Muscle layer of duodenum (tissue), 2 donors: ENCODE data around the gene INPP4A.
"Not testable (repeated sequence)": the region's sequence is repeated elsewhere in the genome, so short reads cannot be mapped to it uniquely, and the experiment has no call there.

Experiments used
- H3K27ac ChIP-seq: one replicate; pipeline ENCODE4 v1.7.0; 2013; ENCODE audit warnings: mild to moderate bottlenecking, low read length
- H3K27me3 ChIP-seq: one replicate; pipeline ENCODE4 v1.7.0; 2013; ENCODE audit warnings: low read depth, mild to moderate bottlenecking, control low read depth, low read length
- H3K36me3 ChIP-seq, 2 donors: one replicate each; pipeline ENCODE4 v1.7.0; 2013; ENCODE audit warnings: low read length in 2 of 2, control low read depth in 1 of 2, mild to moderate bottlenecking in 1 of 2; ENCODE audit not compliant: insufficient read depth in 2 of 2, control insufficient read depth in 1 of 2
- H3K4me1 ChIP-seq, 2 donors: one replicate each; pipeline ENCODE4 v1.7.0; 2013; ENCODE audit warnings: low read length in 2 of 2, mild to moderate bottlenecking in 2 of 2, control low read depth in 1 of 2, moderate library complexity in 1 of 2; ENCODE audit not compliant: insufficient read depth in 2 of 2, control insufficient read depth in 1 of 2
- H3K4me3 ChIP-seq, 2 donors: one replicate each; pipeline ENCODE4 v1.7.0; 2013; ENCODE audit warnings: low read length in 2 of 2, low read depth in 1 of 2, mild to moderate bottlenecking in 1 of 2
- H3K9me3 ChIP-seq, 2 donors: one replicate each; pipeline ENCODE4 v1.7.0; 2013; ENCODE audit warnings: low read length in 2 of 2, control low read depth in 1 of 2, mild to moderate bottlenecking in 1 of 2; ENCODE audit not compliant: control insufficient read depth in 1 of 2
- donor health status: healthy.

The INPP4A gene

DNA sequence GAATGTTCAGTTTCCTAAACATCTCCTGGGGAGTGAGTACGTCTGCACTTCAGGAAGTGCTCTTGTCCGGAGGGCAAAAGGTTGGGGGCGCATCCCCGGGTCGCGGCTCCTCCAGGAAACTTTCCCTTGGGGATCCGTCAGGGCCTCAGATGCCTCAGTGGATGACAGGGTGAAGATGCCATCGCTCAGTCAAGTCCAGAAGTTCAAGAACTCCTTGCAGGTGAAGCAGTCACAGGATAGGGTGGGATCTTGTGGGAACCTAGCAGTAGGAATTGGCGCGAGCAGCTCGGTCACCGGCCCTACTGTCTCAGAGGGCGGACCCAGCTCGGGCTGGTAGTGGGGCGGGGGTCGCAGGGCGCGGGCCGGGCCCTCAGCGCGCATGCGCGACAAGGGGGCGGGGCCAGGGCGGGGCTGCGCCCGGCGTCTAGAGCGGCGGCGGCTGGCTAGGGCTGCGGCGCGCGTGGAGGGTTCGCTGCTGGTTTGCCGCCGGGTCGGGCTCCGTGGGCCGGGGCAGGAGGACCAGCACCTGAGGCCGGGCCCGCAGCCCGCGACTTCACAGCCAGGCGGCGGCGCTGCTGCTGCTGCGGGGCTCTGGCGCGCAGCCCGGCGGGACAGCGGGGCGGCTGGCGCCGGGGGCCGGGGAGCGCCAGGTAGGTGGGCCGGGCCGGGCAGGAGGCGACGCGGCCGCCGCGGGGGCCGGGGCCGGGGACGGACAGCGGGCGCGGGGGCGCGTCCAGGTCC lies at the start of gene INPP4A:
Gene INPP4A (plus strand): TSS at position 423 of the 741 bp plus-strand sequence. CDS start 75,191 bp downstream, outside the sequence.
- Histone ChIP-seq H3K9me3 (no peaks in the 10 kb centered on the region), H3K27me3 (no peaks in the 10 kb centered on the region), H3K27ac (peak within 1 kb of the TSS; percentile 67), H3K4me1 (peaks cover 18 to 21% of the 10 kb centered on the region in 2 donors), H3K4me3 (peak within 1 kb of the TSS; percentile 77 to 90), H3K36me3 (no peaks in the 10 kb centered on the region)

GRCh38 chr2:98395977-98396376 lies 48.7 kb upstream of the INPP4A start:
- H3K4me1 ChIP-seq, result no peaks in the 10 kb centered on the region
- no peaks in the 10 kb centered on the region for H3K36me3 ChIP-seq
- H3K27me3 ChIP-seq, result no peaks in the 10 kb centered on the region

GRCh38 chr2:98396745-98397355 lies 47.8 kb upstream of the INPP4A start:
- Histone ChIP-seq H3K27me3 (no peaks in the 10 kb centered on the region), H3K4me1 (no peaks in the 10 kb centered on the region), H3K9me3 (no peaks in the 10 kb centered on the region), H3K36me3 (no peaks in the 10 kb centered on the region), H3K27ac (no peak overlapping the region), H3K4me3 (no peak overlapping the region)

More at GRCh38 chr2:98395977-98396376, 48.7 kb upstream of the INPP4A start:
- no peaks in the 10 kb centered on the region for H3K9me3 ChIP-seq
- H3K27ac ChIP-seq, result no peak overlapping the region
- no peak overlapping the region for H3K4me3 ChIP-seq

DNA sequence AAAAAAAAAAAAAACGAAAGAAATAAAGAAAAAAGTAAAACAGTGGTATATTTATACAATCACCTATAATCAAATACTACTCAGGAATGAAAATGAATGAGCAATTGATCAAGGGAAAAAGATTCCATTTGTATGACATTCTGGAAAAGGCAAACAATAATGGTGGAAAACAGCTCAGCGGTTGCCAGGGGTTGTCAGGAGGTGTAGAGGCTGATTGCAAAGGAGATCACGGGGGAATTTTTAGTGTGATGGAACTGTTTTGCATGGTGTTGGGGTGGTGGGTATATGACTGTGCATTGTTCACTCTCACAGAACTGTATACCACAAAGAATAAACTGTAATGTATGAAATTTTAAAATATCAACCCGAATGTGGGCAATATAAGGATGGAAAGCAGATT lies 45.5 kb upstream of the INPP4A start:
- no peaks in the 10 kb centered on the region for H3K27me3 ChIP-seq
- H3K4me3 ChIP-seq, result no peak overlapping the region
- no peak overlapping the region for H3K27ac ChIP-seq
- no peaks in the 10 kb centered on the region for H3K4me1 ChIP-seq
- H3K9me3 ChIP-seq, result no peaks in the 10 kb centered on the region
- no peaks in the 10 kb centered on the region for H3K36me3 ChIP-seq

DNA sequence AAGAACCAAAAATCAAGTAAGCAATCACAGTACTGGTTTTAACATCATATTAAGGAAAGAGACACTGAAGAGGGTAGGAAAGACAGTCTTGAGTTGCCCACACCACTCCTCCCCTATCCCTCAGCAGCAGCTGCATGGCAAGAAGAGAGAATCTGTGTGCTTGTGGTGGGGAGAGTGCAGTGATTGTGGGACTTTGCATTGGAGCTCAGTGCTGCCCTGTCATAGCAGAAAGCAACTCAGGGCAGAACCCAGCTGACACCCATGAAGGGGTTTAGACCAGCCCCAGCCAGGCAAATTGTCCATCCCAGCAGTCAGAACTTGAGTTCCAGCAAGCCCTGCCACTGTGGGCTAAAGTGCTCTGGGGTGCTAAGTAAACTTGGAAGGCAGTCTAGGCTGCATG lies 40.8 kb upstream of the INPP4A start:
- H3K4me3 ChIP-seq, result no peak overlapping the region
- no peaks in the 10 kb centered on the region for H3K36me3 ChIP-seq
- H3K4me1 ChIP-seq, result no peaks in the 10 kb centered on the region
- no peaks in the 10 kb centered on the region for H3K9me3 ChIP-seq
- no peaks in the 10 kb centered on the region for H3K27me3 ChIP-seq
- H3K27ac ChIP-seq, result no peak overlapping the region

GRCh38 chr2:98404556-98405250 lies 40.0 kb upstream of the INPP4A start:
- no peak overlapping the region for H3K4me3 ChIP-seq
- no peaks in the 10 kb centered on the region for H3K4me1 ChIP-seq
- H3K9me3 ChIP-seq, result no peaks in the 10 kb centered on the region
- no peaks in the 10 kb centered on the region for H3K36me3 ChIP-seq
- no peaks in the 10 kb centered on the region for H3K27me3 ChIP-seq
- H3K27ac ChIP-seq, result no peak overlapping the region

- H3K4me3 ChIP-seq, result no peak overlapping the region
- no peak overlapping the region for H3K27ac ChIP-seq
- no peaks in the 10 kb centered on the region for H3K36me3 ChIP-seq
- H3K4me1 ChIP-seq, result no peaks in the 10 kb centered on the region
- H3K27me3 ChIP-seq, result no peaks in the 10 kb centered on the region
- H3K9me3 ChIP-seq, result no peaks in the 10 kb centered on the region
Measured at GRCh38 chr2:98405301-98405700, 39.4 kb upstream of the INPP4A start.

DNA sequence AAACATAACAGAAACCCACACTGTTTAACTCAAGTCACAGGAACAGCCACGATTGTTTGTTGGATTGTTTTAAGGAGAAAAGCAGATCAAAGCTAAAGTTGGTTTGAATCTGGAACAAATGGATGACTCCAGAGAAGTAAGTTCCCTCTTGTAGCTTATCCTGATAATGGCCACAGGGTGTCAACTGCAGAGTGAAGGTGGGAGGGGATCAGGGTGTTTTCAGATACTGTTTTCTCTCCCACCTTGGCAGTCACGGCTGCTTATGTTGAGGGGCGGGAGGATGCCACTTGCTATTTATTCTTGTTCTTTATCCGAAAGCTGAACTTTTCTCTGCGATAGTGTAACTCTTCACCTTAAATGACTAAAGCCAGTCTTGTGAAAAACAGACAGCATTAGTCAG lies 36.5 kb upstream of the INPP4A start:
- Histone ChIP-seq H3K27ac (no peak overlapping the region), H3K9me3 (no peaks in the 10 kb centered on the region), H3K4me3 (no peak overlapping the region), H3K4me1 (peaks cover 0 to 6% of the 10 kb centered on the region in 2 donors), H3K36me3 (no peaks in the 10 kb centered on the region), H3K27me3 (no peaks in the 10 kb centered on the region)

DNA sequence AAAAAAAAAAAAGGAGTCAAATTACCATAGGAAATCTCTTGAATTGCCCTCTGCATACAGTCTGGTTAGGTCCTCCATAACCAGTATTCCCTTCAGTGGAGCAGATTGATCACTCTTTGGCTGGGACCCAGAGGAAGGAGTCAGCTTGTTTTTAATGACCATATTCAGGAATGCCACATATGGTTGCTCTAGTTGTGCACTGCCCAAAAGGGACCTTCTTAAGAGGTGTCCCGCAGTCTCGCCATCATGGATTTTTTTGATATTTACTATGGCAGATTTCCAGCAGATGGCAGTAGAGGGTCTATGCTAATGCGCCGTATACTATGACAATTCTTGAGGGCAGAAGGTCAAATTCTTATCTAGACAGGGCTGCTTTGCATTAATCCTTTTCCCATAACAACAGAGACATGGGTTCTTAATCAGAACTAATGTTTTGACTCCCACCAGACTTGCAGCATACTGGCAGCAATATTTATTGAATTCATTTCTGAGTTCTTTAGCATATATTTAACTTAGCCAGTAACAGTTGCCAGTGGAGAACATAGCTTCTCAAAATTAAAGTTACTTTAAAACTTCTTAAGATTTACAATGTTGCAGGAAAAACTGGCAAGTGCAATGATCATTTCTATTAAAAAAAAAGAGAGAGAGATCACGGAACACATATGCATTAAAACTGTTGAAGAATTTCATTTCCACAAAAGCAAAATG lies 31.8 kb upstream of the INPP4A start:
- H3K36me3 ChIP-seq, result no peaks in the 10 kb centered on the region
- H3K27me3 ChIP-seq, result no peaks in the 10 kb centered on the region
- H3K27ac ChIP-seq, result no peak overlapping the region
- no peaks in the 10 kb centered on the region for H3K9me3 ChIP-seq
- no peak overlapping the region for H3K4me3 ChIP-seq
- H3K4me1 ChIP-seq, result peaks cover 0 to 6% of the 10 kb centered on the region in 2 donors

DNA sequence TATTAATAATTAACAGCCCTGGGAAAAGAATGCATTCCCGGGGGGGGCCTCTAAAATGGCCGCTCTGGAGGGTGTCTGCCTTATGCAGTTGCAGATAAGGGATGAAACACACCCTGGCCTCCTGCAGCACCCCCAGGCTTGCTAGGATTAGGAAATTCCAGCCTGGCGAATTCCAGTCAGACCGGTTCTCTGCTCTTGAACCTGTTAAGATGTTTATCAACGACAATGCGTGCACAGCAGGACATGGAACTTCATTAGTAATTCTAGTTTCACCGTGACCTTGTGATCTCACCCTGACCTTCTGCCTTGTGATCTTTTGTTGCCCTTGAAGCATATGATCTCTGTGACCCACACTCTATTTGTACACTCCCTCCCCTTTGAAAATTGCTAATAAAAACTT lies 30.4 kb upstream of the INPP4A start:
- H3K27ac ChIP-seq, H3K4me3 ChIP-seq, H3K9me3 ChIP-seq, H3K27me3 ChIP-seq, H3K36me3 ChIP-seq, H3K4me1 ChIP-seq: not testable (repeated sequence)

DNA sequence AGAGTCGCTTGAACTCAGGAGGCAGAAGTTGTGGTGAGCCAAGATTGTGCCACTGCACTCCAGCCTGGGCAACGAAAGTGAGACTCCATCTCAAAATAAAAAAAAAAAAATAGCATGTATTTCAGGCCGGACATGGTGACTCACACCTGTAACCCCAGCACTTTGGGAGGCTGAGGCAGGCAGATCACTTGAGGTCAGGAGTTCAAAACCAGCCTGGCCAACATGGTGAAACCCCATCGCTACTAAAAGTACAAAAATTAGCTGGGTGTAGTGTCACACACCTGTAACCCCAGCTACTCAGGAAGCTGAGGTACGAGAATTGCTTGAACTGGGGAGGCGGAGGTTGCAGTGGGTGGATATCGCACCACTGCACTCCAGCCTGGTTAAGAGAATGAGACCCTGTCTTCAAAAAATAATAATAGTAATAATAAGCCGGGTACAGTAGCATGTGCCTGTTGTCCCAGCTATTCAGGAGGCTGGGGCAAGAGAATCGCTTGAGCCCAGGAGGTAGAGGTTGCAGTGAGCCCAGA lies 28.9 kb upstream of the INPP4A start:
- not testable (repeated sequence) for H3K36me3 ChIP-seq, H3K27ac ChIP-seq, H3K27me3 ChIP-seq, H3K9me3 ChIP-seq, H3K4me1 ChIP-seq, H3K4me3 ChIP-seq
